Loucy (cell line): ENCODE measurements around the gene OGG1.

ENCODE experiments used
- H2AFZ ChIP-seq: fragments of 200-600 bp; sonication (generic); 2 replicates; pipeline ENCODE4 v1.6.0; 2016; ENCODE audit warnings: antibody characterized with exemption, mild to moderate bottlenecking, low read length, moderate library complexity
- H3F3A ChIP-seq: fragments of 200-600 bp; 2 replicates; pipeline ENCODE4 v1.6.0; 2016; ENCODE audit warnings: antibody characterized with exemption, low read depth, mild to moderate bottlenecking
- H3K27me3 ChIP-seq: fragments of 200-600 bp; sonication (generic); 2 replicates; pipeline ENCODE4 v1.6.1; 2014; ENCODE audit warnings: low read length, mild to moderate bottlenecking; ENCODE audit not compliant: insufficient read depth, poor library complexity, severe bottlenecking
- H3K36me3 ChIP-seq: fragments of 200-600 bp; sonication (generic); 2 replicates; pipeline ENCODE4 v1.6.1; 2016; ENCODE audit warnings: low read length; ENCODE audit not compliant: insufficient read depth
- H3K4me1 ChIP-seq: fragments of 200-600 bp; sonication (generic); 2 replicates; pipeline ENCODE4 v1.5.1; 2014; ENCODE audit warnings: low read length, mild to moderate bottlenecking; ENCODE audit not compliant: insufficient read depth, poor library complexity, severe bottlenecking
- H3K4me2 ChIP-seq: fragments of 200-600 bp; sonication (generic); 2 replicates; pipeline ENCODE4 v1.6.0; 2014; ENCODE audit warnings: antibody characterized with exemption, low read length, low read depth, mild to moderate bottlenecking; ENCODE audit not compliant: poor library complexity, severe bottlenecking
- H3K4me3 ChIP-seq: fragments of 200-600 bp; sonication (generic); 2 replicates; pipeline ENCODE4 v1.5.1; 2014; ENCODE audit warnings: low read length, mild to moderate bottlenecking, mixed read lengths; ENCODE audit not compliant: poor library complexity, severe bottlenecking
- H3K79me2 ChIP-seq: fragments of 200-600 bp; sonication (generic); 2 replicates; pipeline ENCODE4 v1.6.1; 2014; ENCODE audit warnings: low read length; ENCODE audit not compliant: insufficient read depth
- H3K9ac ChIP-seq: fragments of 200-600 bp; sonication (generic); 2 replicates; pipeline ENCODE4 v1.6.0; 2014; ENCODE audit warnings: mild to moderate bottlenecking, low read depth, low read length, moderate library complexity; ENCODE audit not compliant: poor library complexity, severe bottlenecking
- H3K9me2 ChIP-seq: fragments of 200-600 bp; sonication (generic); replicated peaks from 2 replicates; pipeline ENCODE4 v1.6.1; 2016; ENCODE audit warnings: low read depth, low read length, mixed read lengths
- H3K9me3 ChIP-seq: fragments of 200-600 bp; sonication (generic); 2 replicates; pipeline ENCODE4 v1.6.1; 2014; ENCODE audit warnings: mild to moderate bottlenecking, antibody characterized with exemption, low read length, low read depth; ENCODE audit not compliant: insufficient read depth
- H4K20me1 ChIP-seq: fragments of 200-600 bp; sonication (generic); 2 replicates; pipeline ENCODE4 v1.6.0; 2014; ENCODE audit warnings: antibody characterized with exemption, low read length, mild to moderate bottlenecking; ENCODE audit not compliant: insufficient read depth, poor library complexity, severe bottlenecking
- EZH2phosphoT487 ChIP-seq: fragments of 200-600 bp; IDR thresholded peaks from 2 replicates; pipeline ENCODE4 v1.6.1; 2018; ENCODE audit warnings: antibody characterized with exemption, mild to moderate bottlenecking, moderate library complexity, borderline replicate concordance
- TF ChIP-seq, protein P1 (sequence below): fragments of 200-600 bp; sonication (generic); conservative IDR thresholded peaks from 2 replicates; pipeline ENCODE4 v1.5.1; 2014; ENCODE audit warnings: mild to moderate bottlenecking, antibody characterized with exemption, low read length

Gene OGG1

GRCh38 chr3:9768141-9768775 is 18.5 kb downstream of the OGG1 start:
- Histone ChIP-seq H3F3A (no peaks in the 10 kb centered on the region), H3K4me2 (no peak overlapping the region)

GRCh38 chr3:9769012-9769411 is 19.3 kb downstream of the OGG1 start:
- H3K4me3 ChIP-seq, result no peak overlapping the region
- no peak overlapping the region for H2AFZ ChIP-seq
- no peaks in the 10 kb centered on the region for H3K27me3 ChIP-seq
- no peaks in the 10 kb centered on the region for H4K20me1 ChIP-seq
- TF ChIP-seq EZH2phosphoT487, result no peak
- TF ChIP-seq, protein P1, sequence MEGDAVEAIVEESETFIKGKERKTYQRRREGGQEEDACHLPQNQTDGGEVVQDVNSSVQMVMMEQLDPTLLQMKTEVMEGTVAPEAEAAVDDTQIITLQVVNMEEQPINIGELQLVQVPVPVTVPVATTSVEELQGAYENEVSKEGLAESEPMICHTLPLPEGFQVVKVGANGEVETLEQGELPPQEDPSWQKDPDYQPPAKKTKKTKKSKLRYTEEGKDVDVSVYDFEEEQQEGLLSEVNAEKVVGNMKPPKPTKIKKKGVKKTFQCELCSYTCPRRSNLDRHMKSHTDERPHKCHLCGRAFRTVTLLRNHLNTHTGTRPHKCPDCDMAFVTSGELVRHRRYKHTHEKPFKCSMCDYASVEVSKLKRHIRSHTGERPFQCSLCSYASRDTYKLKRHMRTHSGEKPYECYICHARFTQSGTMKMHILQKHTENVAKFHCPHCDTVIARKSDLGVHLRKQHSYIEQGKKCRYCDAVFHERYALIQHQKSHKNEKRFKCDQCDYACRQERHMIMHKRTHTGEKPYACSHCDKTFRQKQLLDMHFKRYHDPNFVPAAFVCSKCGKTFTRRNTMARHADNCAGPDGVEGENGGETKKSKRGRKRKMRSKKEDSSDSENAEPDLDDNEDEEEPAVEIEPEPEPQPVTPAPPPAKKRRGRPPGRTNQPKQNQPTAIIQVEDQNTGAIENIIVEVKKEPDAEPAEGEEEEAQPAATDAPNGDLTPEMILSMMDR, result no peak
- H3K36me3 ChIP-seq, result no peaks in the 10 kb centered on the region
- no peaks in the 10 kb centered on the region for H3K9me3 ChIP-seq
- no peaks in the 10 kb centered on the region for H3K79me2 ChIP-seq
- H3K9me2 ChIP-seq, result no peaks in the 10 kb centered on the region
- no peaks in the 10 kb centered on the region for H3F3A ChIP-seq
- H3K4me2 ChIP-seq, result no peak overlapping the region
- no peak overlapping the region for H3K9ac ChIP-seq
- peaks cover 10% of the 10 kb centered on the region for H3K4me1 ChIP-seq

More at GRCh38 chr3:9768141-9768775, 18.5 kb downstream of the OGG1 start:
- no peak overlapping the region for H3K4me3 ChIP-seq
- TF ChIP-seq, protein P1, result no peak
- TF ChIP-seq EZH2phosphoT487, result no peak
- no peaks in the 10 kb centered on the region for H3K9me2 ChIP-seq
- H3K9ac ChIP-seq, result no peak overlapping the region
- H3K36me3 ChIP-seq, result no peaks in the 10 kb centered on the region
- no peaks in the 10 kb centered on the region for H3K27me3 ChIP-seq
- H2AFZ ChIP-seq, result no peak overlapping the region
- no peaks in the 10 kb centered on the region for H4K20me1 ChIP-seq
- H3K79me2 ChIP-seq, result no peaks in the 10 kb centered on the region
- H3K9me3 ChIP-seq, result no peaks in the 10 kb centered on the region
- H3K4me1 ChIP-seq, result peaks cover 10% of the 10 kb centered on the region

DNA sequence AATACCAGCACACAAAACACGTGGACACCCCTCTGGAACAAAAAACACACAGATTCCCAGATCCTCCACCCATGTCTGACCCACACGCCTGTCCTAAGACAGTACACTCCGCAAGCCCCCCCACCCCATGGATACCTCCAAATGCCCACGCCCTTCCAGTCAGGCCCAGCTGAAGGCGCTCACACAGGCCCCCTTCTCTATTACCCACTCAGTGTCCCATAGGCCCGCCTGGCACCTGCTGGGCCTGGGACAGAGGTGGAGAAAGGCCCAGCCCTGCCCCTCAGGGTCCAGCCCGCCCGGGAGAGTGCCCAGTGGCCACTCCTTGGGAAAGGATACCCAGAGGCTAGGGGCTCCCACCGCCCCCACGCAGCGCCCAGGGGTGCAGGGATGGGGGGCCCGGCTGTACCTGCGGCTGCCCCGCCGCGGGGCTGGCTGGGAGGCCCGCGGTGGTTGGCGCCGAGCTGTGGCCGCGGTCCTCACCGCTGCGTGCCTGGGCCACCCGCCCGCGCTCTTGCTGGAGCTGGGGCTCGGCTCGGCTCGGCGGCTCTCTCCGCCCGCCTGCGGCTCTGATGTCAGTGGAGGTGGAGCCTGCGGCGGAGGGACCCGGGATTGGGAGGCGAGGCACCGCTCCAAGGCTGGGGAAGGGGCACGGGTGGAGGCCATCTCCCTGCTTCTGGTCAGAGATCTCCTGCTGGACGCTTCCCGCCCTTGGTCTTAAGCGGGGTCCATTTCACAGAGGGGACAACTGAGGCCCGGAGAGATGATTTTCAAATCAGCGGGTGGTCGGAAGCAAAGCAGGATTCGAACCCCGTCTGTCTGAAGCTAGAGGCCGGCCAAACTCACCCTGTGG is 19.9 kb downstream of the OGG1 start, which contains the start of gene CAMK1:
Gene CAMK1 (minus strand): TSS at position 522 of the 850 bp plus-strand sequence. CDS start 2,198 bp downstream, outside the sequence.
- no peaks in the 10 kb centered on the region for H3K27me3 ChIP-seq
- H3K4me2 ChIP-seq, result no peak within 1 kb of the TSS
- H3K4me3 ChIP-seq, result no peak within 1 kb of the TSS
- H4K20me1 ChIP-seq, result no peaks in the 10 kb centered on the region
- no peaks in the 10 kb centered on the region for H3K9me3 ChIP-seq
- no peaks in the 10 kb centered on the region for H3K9me2 ChIP-seq
- peaks cover 10% of the 10 kb centered on the region for H3K4me1 ChIP-seq
- H3K79me2 ChIP-seq, result no peaks in the 10 kb centered on the region
- H3F3A ChIP-seq, result no peaks in the 10 kb centered on the region
- no peak for TF ChIP-seq EZH2phosphoT487
- TF ChIP-seq, protein P1, result no peak
- H3K36me3 ChIP-seq, result no peaks in the 10 kb centered on the region
- H3K9ac ChIP-seq, result no peak within 1 kb of the TSS
- no peak within 1 kb of the TSS for H2AFZ ChIP-seq
